Fibroblast of mammary gland (primary cell): ENCODE results near the gene VWA7.

Experiments used
- DNase-seq: peaks from one replicate; pipeline ENCODE4 v3.0.0-alpha.2; 2010; ENCODE audit warnings: low read depth
- H3K4me3 ChIP-seq: 2 replicates; pipeline ENCODE4 v1.5.1; 2011; ENCODE audit warnings: low read depth, mild to moderate bottlenecking, low read length, moderate library complexity; ENCODE audit not compliant: control insufficient read depth
- TF ChIP-seq, protein P1 (sequence below): conservative IDR thresholded peaks from 2 replicates; pipeline ENCODE4 v1.5.1; 2011; ENCODE audit warnings: low read depth, low read length, inconsistent platforms; ENCODE audit not compliant: control insufficient read depth, insufficient read depth

VWA7 gene

DNA sequence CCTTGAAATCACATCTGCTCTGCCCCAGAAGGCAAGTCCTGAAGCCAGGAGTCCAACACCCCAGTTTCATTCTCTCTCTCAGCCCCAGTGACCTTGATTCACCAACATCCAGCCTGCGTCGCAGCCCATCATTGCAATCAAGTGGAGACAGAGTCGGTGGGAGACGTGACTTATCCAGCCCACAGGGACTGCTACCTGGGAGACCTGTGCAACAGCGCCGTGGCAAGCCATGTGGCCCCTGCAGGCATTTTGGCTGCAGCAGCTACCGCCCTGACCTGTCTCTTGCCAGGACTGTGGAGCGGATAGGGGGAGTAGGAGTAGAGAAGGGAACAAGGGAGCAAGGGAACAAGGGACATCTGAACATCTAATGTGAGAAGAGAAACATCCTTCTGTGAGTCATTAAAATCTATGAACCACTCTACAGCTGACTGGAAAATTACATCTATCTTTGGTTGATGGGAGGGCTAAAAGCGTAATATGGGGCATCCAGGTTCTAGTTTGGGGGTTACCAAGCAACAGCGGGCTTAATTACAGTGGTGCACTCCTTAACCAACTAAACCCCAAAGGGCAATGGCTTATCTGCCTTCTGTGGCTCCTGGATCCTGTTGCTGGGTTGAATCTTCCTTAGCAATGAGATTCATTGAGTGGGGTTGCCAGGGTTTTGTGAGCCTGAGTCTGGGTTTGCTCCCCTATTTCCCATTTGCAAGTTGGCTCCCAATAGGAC is 59.5 kb downstream of the VWA7 start:
- H3K4me3 ChIP-seq = no peak overlapping the region
- no peak for DNase-seq
- TF ChIP-seq, protein P1, sequence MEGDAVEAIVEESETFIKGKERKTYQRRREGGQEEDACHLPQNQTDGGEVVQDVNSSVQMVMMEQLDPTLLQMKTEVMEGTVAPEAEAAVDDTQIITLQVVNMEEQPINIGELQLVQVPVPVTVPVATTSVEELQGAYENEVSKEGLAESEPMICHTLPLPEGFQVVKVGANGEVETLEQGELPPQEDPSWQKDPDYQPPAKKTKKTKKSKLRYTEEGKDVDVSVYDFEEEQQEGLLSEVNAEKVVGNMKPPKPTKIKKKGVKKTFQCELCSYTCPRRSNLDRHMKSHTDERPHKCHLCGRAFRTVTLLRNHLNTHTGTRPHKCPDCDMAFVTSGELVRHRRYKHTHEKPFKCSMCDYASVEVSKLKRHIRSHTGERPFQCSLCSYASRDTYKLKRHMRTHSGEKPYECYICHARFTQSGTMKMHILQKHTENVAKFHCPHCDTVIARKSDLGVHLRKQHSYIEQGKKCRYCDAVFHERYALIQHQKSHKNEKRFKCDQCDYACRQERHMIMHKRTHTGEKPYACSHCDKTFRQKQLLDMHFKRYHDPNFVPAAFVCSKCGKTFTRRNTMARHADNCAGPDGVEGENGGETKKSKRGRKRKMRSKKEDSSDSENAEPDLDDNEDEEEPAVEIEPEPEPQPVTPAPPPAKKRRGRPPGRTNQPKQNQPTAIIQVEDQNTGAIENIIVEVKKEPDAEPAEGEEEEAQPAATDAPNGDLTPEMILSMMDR = no peak
